Liver (tissue), 9 donors: ENCODE data around the gene SNTA1. TPM values are rescaled to one million over a fixed set of nuclear protein-coding genes. Genes with fewer than 3 reads are reported as not detected.
"Not testable (repeated sequence)": the region's sequence is repeated elsewhere in the genome, so short reads cannot be mapped to it uniquely, and the experiment has no call there.

Experiments used
- DNase-seq: peaks from one replicate; pipeline ENCODE4 v3.0.0-alpha.2; 2017; ENCODE audit warnings: low spot score
- H3K27ac ChIP-seq, 2 donors: one replicate each; pipeline ENCODE4 v1.7.0; 2013; ENCODE audit warnings: inconsistent platforms in 2 of 2, low read length in 2 of 2, control low read depth in 1 of 2, low read depth in 1 of 2, mild to moderate bottlenecking in 1 of 2
- H3K27me3 ChIP-seq, 4 donors: one replicate each; pipeline versions ENCODE4 v1.6.1 to v1.7.0; 2013; ENCODE audit warnings: low read length in 3 of 4, inconsistent platforms in 1 of 4, mild to moderate bottlenecking in 1 of 4, moderate library complexity in 1 of 4; ENCODE audit not compliant: control insufficient read depth in 4 of 4, insufficient read depth in 4 of 4
- H3K36me3 ChIP-seq, 4 donors: one replicate each; pipeline versions ENCODE4 v1.6.1 to v1.7.0; 2013; ENCODE audit warnings: low read length in 3 of 4, mild to moderate bottlenecking in 3 of 4, low read depth in 1 of 4, moderate library complexity in 1 of 4; ENCODE audit not compliant: control insufficient read depth in 4 of 4, insufficient read depth in 3 of 4
- H3K4me1 ChIP-seq, 4 donors: one replicate each; pipeline versions ENCODE4 v1.6.1 to v1.7.0; 2013; ENCODE audit warnings: low read length in 3 of 4, mild to moderate bottlenecking in 3 of 4, moderate library complexity in 1 of 4; ENCODE audit not compliant: control insufficient read depth in 4 of 4, insufficient read depth in 4 of 4
- H3K4me3 ChIP-seq, 3 donors: one replicate each; pipeline versions ENCODE4 v1.6.1 to v1.7.0; 2013; ENCODE audit warnings: low read length in 3 of 3, control low read depth in 1 of 3, low read depth in 1 of 3, mild to moderate bottlenecking in 1 of 3
- H3K9ac ChIP-seq, 2 donors: one replicate each; pipeline ENCODE4 v1.7.0; 2013; ENCODE audit warnings: low read length in 2 of 2, mild to moderate bottlenecking in 2 of 2, moderate library complexity in 2 of 2, control low read depth in 1 of 2, low read depth in 1 of 2
- H3K9me3 ChIP-seq, 4 donors: one replicate each; pipeline versions ENCODE4 v1.6.1 to v1.7.0; 2013; ENCODE audit warnings: low read length in 3 of 4; ENCODE audit not compliant: control insufficient read depth in 4 of 4
- EGR1 ChIP-seq, 2 donors: IDR thresholded peaks; 2 replicates each; pipeline ENCODE4 v1.6.1; 2016 to 2018; ENCODE audit warnings: antibody characterized with exemption in 2 of 2, low read depth in 2 of 2
- FOXA1 ChIP-seq: IDR thresholded peaks from 2 replicates; pipeline ENCODE4 v1.6.1; 2016; ENCODE audit warnings: antibody characterized with exemption
- FOXA2 ChIP-seq: IDR thresholded peaks from 2 replicates; pipeline ENCODE4 v1.6.1; 2016; ENCODE audit warnings: antibody characterized with exemption
- GABPA ChIP-seq, 2 donors: IDR thresholded peaks in 1 of 2; conservative IDR thresholded peaks in 1 of 2; 2 replicates each; pipeline ENCODE4 v1.6.1; 2016; ENCODE audit warnings: antibody characterized with exemption in 2 of 2, mild to moderate bottlenecking in 1 of 2, moderate library complexity in 1 of 2
- HNF4A ChIP-seq, 2 donors: conservative IDR thresholded peaks; 2 replicates each; pipeline ENCODE4 v1.6.1; 2016; ENCODE audit warnings: antibody characterized with exemption in 2 of 2, mild to moderate bottlenecking in 2 of 2
- HNF4G ChIP-seq: IDR thresholded peaks from 2 replicates; pipeline ENCODE4 v1.6.1; 2016; ENCODE audit warnings: antibody characterized with exemption
- JUND ChIP-seq, 2 donors: IDR thresholded peaks; 2 replicates each; pipeline ENCODE4 v1.6.1; 2016; ENCODE audit warnings: antibody characterized with exemption in 2 of 2
- NR2F2 ChIP-seq: IDR thresholded peaks from 2 replicates; pipeline ENCODE4 v1.6.1; 2016; ENCODE audit warnings: antibody characterized with exemption
- RAD21 ChIP-seq, 2 donors: IDR thresholded peaks; 2 replicates each; pipeline ENCODE4 v1.6.1; 2016; ENCODE audit warnings: antibody characterized with exemption in 2 of 2, mild to moderate bottlenecking in 2 of 2
- RXRA ChIP-seq, 2 donors: IDR thresholded peaks; 2 replicates each; pipeline ENCODE4 v1.6.1; 2017 to 2018; ENCODE audit warnings: antibody characterized with exemption in 2 of 2, mild to moderate bottlenecking in 1 of 2
- SP1 ChIP-seq: IDR thresholded peaks from 2 replicates; pipeline ENCODE4 v1.6.1; 2018; ENCODE audit warnings: antibody characterized with exemption, mild to moderate bottlenecking
- TAF1 ChIP-seq: conservative IDR thresholded peaks from 2 replicates; pipeline ENCODE4 v1.6.1; 2016; ENCODE audit warnings: antibody characterized with exemption, mild to moderate bottlenecking
- YY1 ChIP-seq: IDR thresholded peaks from 2 replicates; pipeline ENCODE4 v1.6.1; 2016; ENCODE audit warnings: antibody characterized with exemption, mild to moderate bottlenecking
- WGBS: extraction: QIAGEN DNeasy Blood & Tissue Kit; methylation state at CpG from one replicate; pipeline ENCODE4 v1.1.7; 2013; 5-methylcytosine and 5-hydroxymethylcytosine counted together
- polyA plus RNA-seq, 2 donors: library from polyadenylated mRNA; stranded (reverse) in 1 of 2; unstranded in 1 of 2; fragments of 200-250 nt in 1 of 2; fragments of >200 nt in 1 of 2; fragmentation: Nextera tagmentation in 1 of 2; extraction: Ambion mirVana in 1 of 2; gene quantifications; one replicate each; pipeline versions ENCODE4 v1.2.1 to v1.2.3, GENCODE V29; 2013 to 2015
- total RNA-seq, 2 donors: library from RNA; depleted of rRNA; stranded (reverse); fragments of >200 nt; gene quantifications; one replicate each; pipeline ENCODE4 v1.2.3, GENCODE V29; 2014
- TF ChIP-seq, protein P1 (sequence below): fragments of 150-350 bp; IDR thresholded peaks from 2 replicates; pipeline ENCODE4 v1.5.1; 2017; ENCODE audit warnings: improper control_type of control experiment, low read depth, low read length; ENCODE audit not compliant: missing input control
- TF ChIP-seq, protein P2 (sequence below): IDR thresholded peaks from 2 replicates; pipeline ENCODE4 v1.6.1; 2016; ENCODE audit warnings: antibody characterized with exemption
- TF ChIP-seq, protein P3 (sequence below): IDR thresholded peaks from 2 replicates; pipeline ENCODE4 v1.6.1; 2016; ENCODE audit warnings: antibody characterized with exemption, mild to moderate bottlenecking
- TF ChIP-seq, protein P4 (sequence below): IDR thresholded peaks from 2 replicates; pipeline ENCODE4 v1.6.1; 2016; ENCODE audit warnings: antibody characterized with exemption
- TF ChIP-seq, protein P5 (sequence below): IDR thresholded peaks from 2 replicates; pipeline ENCODE4 v1.6.1; 2016; ENCODE audit warnings: antibody characterized with exemption
- donor health status: healthy.
- donor health status: healthy.
- donor health status: healthy.
- donor health status: healthy.
- donor health status: healthy.

The SNTA1 gene
- total and polyA plus RNA-seq, 4 donors: 3.8 to 9.6 (median 6.9) TPM

DNA sequence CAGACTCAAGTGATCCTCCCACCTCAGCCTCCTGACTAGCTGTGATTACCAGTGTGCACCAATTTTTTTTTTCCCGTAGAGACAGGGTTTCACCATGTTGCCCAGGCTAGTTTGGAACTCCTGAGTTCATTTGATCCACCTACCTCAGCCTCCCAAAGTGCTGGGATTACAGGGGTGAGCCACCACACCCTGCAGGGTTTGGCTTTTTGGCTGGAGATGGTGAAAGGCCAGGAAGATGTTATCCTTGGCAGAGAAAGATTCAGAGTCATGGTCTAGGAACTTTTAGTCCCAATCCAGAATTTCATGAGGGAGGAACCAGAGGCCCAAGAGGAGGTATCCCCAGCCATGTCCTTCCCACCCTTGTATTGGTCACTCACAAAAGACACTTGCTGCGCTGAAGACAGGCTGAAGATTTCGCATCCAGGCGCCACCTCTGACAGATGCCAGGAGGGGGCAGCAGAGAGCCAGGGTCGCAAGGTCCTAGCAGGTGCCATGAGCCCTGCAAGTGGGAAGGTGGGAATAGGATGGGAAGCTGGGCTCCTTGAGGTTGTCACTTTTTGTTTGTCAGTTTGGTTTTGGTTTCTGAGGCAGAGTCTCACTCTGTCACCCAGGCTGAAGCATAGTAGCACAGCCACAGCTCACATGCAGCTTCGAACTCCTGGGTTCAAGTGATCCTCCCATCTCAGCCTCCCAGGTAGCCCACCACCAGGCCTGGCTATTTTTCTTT is 13.5 kb upstream of the SNTA1 start:
- not testable (repeated sequence) for H3K4me1 ChIP-seq, H3K4me3 ChIP-seq, H3K9me3 ChIP-seq, H3K36me3 ChIP-seq, H3K27ac ChIP-seq, H3K9ac ChIP-seq, H3K27me3 ChIP-seq
- 21% methylated on average over 5 of the region's 6 CpGs for WGBS
- peak; percentile 91 for DNase-seq
- TF ChIP-seq NR2F2 (peak; percentile 89), RAD21 (IDR thresholded peaks at IDR 0.05) (peak; percentile 96 to 98)
- TF ChIP-seq, protein P1, sequence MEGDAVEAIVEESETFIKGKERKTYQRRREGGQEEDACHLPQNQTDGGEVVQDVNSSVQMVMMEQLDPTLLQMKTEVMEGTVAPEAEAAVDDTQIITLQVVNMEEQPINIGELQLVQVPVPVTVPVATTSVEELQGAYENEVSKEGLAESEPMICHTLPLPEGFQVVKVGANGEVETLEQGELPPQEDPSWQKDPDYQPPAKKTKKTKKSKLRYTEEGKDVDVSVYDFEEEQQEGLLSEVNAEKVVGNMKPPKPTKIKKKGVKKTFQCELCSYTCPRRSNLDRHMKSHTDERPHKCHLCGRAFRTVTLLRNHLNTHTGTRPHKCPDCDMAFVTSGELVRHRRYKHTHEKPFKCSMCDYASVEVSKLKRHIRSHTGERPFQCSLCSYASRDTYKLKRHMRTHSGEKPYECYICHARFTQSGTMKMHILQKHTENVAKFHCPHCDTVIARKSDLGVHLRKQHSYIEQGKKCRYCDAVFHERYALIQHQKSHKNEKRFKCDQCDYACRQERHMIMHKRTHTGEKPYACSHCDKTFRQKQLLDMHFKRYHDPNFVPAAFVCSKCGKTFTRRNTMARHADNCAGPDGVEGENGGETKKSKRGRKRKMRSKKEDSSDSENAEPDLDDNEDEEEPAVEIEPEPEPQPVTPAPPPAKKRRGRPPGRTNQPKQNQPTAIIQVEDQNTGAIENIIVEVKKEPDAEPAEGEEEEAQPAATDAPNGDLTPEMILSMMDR: peak; percentile 95

DNA sequence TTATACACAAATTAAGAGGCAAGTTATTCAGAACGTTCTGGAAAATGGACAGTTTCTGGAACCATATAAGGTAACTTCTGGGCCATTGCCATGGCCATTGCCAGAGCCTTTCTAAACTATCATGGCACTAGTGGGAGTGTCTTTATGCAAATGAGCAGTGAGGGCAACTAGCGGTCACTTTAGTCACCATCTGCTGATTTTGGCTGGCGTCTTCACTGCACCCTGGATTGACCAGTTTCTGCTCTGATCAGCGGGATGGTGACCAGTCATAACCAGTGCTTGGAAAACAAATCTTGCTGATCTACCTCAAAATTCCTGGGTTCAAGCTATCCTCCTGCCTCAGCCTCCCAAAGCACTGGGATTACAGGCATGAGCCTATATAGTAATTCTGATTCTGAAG is 7.3 kb upstream of the SNTA1 start:
- no peaks in the 10 kb centered on the region for H3K9me3 ChIP-seq
- H3K9ac ChIP-seq: no peak overlapping the region
- H3K27me3 ChIP-seq: no peaks in the 10 kb centered on the region
- 54% methylated on average over 4 of the region's 4 CpGs for WGBS
- peaks cover 0 to 2% (median 0%) of the 10 kb centered on the region in 4 donors for H3K4me1 ChIP-seq
- H3K4me3 ChIP-seq: no peak overlapping the region
- no peak overlapping the region for H3K27ac ChIP-seq
- TF ChIP-seq FOXA2 (no peak), RXRA (IDR thresholded peaks at IDR 0.05) (no peak), YY1 (no peak), HNF4G (no peak), SP1 (no peak), RAD21 (IDR thresholded peaks at IDR 0.05) (no peak), FOXA1 (no peak), JUND (IDR thresholded peaks at IDR 0.05) (no peak), GABPA (IDR thresholded peaks at IDR 0.05 in 1 of 2, conservative IDR thresholded peaks at IDR 0.05 in 1 of 2) (no peak), NR2F2 (no peak), EGR1 (IDR thresholded peaks at IDR 0.05; ENCODE audit: low read depth in 2 of 2) (no peak), TAF1 (no peak), HNF4A (conservative IDR thresholded peaks at IDR 0.05) (no peak)
- TF ChIP-seq, protein P2, sequence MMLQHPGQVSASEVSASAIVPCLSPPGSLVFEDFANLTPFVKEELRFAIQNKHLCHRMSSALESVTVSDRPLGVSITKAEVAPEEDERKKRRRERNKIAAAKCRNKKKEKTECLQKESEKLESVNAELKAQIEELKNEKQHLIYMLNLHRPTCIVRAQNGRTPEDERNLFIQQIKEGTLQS: no peak
- TF ChIP-seq, protein P3, sequence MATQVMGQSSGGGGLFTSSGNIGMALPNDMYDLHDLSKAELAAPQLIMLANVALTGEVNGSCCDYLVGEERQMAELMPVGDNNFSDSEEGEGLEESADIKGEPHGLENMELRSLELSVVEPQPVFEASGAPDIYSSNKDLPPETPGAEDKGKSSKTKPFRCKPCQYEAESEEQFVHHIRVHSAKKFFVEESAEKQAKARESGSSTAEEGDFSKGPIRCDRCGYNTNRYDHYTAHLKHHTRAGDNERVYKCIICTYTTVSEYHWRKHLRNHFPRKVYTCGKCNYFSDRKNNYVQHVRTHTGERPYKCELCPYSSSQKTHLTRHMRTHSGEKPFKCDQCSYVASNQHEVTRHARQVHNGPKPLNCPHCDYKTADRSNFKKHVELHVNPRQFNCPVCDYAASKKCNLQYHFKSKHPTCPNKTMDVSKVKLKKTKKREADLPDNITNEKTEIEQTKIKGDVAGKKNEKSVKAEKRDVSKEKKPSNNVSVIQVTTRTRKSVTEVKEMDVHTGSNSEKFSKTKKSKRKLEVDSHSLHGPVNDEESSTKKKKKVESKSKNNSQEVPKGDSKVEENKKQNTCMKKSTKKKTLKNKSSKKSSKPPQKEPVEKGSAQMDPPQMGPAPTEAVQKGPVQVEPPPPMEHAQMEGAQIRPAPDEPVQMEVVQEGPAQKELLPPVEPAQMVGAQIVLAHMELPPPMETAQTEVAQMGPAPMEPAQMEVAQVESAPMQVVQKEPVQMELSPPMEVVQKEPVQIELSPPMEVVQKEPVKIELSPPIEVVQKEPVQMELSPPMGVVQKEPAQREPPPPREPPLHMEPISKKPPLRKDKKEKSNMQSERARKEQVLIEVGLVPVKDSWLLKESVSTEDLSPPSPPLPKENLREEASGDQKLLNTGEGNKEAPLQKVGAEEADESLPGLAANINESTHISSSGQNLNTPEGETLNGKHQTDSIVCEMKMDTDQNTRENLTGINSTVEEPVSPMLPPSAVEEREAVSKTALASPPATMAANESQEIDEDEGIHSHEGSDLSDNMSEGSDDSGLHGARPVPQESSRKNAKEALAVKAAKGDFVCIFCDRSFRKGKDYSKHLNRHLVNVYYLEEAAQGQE: no peak
- TF ChIP-seq, protein P4, sequence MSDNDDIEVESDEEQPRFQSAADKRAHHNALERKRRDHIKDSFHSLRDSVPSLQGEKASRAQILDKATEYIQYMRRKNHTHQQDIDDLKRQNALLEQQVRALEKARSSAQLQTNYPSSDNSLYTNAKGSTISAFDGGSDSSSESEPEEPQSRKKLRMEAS: no peak
- TF ChIP-seq, protein P1: no peak
- TF ChIP-seq, protein P5, sequence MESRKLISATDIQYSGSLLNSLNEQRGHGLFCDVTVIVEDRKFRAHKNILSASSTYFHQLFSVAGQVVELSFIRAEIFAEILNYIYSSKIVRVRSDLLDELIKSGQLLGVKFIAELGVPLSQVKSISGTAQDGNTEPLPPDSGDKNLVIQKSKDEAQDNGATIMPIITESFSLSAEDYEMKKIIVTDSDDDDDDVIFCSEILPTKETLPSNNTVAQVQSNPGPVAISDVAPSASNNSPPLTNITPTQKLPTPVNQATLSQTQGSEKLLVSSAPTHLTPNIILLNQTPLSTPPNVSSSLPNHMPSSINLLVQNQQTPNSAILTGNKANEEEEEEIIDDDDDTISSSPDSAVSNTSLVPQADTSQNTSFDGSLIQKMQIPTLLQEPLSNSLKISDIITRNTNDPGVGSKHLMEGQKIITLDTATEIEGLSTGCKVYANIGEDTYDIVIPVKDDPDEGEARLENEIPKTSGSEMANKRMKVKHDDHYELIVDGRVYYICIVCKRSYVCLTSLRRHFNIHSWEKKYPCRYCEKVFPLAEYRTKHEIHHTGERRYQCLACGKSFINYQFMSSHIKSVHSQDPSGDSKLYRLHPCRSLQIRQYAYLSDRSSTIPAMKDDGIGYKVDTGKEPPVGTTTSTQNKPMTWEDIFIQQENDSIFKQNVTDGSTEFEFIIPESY: no peak
- no peaks in the 10 kb centered on the region for H3K36me3 ChIP-seq
- no peak for DNase-seq
